Stimulated activated CD4-positive, alpha-beta T cell treated with anti-CD3 and anti-CD28 coated beads, Interleukin-1b, Interleukin-23, amount 100 ng/mL, for 48 hours (primary cell): Measurements from ENCODE around the gene BACH2.
"Not testable (repeated sequence)": the region's sequence is repeated elsewhere in the genome, so short reads cannot be mapped to it uniquely, and the experiment has no call there.

Experiments
- DNase-seq: peaks from one replicate; pipeline ENCODE4 v3.0.0-alpha.2; 2020

Gene BACH2

GRCh38 chr6:90053614-90054013 is 243.0 kb downstream of the BACH2 start:
- no peak for DNase-seq

- DNase-seq = no peak
These were observed 247.3 kb downstream of the BACH2 start for GRCh38 chr6:90049295-90049694.

DNA sequence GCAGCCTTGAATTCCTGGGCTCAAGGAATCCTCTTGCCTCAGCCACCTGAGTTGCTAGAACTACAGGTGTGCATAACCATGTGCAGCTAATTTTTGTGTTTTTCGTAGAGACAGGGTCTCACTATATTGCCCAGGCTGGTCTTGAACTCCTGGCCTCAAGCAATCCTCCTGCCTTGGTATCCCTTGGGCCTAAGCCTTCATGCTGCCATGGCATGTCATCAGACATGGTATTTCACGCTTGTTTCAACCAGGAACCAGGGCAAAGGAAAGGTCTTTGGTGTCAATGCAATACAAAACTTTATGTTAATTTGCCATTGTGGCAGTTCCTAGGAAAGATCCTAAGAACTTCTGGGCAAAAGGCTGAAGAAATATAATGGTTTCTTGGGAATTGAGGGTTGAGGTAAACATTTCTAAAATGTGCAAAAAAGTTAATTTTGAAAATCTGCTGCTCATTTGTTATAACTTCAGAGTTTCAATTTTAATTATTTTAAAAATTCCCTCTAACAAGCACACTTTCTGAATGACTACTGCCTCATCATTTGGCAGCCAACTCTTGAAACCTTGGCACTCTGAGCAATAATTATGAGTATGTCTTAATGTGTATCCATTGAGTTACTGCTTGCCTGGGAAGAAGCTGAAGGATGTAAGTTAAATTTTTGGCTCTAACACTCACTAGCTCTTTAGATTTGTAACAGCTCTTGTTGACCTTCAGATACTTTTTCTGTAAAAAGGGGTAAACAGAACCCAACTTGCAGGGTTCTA is 248.3 kb downstream of the BACH2 start:
- no peak for DNase-seq

DNA sequence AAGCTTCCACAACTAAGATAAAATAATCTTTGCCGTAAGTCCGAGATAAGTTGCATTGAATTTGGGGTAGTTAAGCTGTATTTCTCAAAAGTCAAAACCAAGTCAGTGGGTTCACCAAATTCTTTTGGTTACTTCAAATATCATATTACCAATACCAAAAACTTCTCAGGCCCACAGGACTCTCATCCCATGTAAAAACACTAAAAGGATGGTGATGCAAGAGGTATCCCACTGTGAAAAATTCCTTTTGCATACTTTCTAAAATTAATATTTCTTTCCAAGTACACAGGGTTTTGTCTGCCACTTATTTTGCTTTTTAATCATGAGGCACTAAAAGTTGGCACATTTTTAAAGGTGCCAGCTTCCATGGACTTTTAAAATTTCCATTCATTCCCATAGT is 251.1 kb downstream of the BACH2 start:
- DNase-seq = no peak

DNA sequence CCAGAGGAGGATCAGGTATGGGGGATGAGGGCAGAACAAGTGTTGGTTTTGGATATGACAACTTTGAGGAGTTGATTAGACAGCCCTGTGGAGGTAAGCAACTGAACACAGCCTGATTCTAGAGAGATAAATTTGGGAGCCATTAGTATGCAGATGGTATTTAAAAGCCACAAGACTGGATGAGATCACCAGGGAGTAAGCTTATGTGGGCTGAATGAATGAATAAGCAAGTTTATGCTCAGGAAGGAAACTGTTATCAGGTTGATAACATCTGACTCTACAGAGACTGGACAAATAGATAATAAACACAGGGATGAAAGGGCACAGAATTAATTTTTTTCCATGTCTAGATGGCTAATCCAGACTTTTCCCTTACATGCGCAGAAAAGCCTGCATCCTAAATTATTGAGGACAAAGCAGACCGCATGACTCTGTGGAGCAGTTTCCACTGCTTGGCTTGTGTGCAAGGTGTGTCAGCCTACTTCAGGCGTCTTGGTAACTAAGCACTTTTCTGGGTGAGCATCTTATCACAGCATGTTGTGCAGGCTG is 251.7 kb downstream of the BACH2 start:
- DNase-seq = no peak

DNA sequence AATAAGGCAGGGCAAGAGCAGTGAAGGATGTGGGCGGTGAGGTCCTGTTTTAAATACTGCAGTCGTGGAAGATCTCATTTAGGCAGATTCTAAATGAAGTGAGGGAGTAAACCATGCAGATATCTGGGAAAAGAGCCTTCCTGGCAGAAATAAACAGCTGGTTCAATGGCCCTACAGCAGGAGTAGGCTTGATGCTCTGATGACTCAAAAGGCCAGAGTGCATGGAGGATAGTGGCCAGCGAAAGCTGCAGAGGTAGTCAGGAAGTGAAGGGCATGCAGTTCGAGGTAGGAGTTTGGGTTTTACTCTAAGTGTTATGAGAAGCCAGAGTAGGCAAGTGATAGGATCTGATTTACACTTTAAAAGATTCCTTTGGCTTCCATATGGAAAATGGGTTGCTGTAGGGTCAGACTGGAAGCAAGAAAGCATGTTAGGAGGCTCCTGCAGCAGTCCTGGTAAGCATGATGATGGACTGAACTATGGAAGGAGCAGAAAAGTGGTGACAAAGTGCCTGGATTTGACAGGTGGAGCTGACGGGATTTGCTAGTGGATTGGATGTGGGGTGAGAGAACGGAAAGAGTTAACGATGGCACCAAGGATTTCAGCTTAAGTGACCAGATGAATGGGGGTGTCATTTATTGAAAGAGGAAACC is 252.3 kb downstream of the BACH2 start:
- DNase-seq = no peak

DNA sequence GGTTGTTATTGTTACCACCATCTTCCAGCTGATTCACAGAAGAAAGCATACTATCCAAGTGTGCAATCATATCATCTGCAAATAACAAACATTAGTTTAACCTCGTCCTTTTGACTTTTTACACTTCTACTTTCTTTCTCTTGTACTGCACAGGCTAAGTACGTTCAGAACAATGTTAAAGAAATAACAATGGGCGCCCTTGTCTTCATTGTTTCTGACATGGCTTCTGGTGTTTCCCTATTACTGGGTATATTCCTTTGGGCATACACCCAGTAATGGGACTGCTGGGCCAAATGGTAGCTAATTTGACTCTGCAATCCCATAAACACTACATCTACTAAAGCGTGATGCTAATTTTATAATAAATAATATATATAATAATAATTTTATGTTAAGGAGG is 255.7 kb downstream of the BACH2 start:
- no peak for DNase-seq

- DNase-seq = no peak
These were observed 256.7 kb downstream of the BACH2 start for GRCh38 chr6:90039911-90040310.

DNA sequence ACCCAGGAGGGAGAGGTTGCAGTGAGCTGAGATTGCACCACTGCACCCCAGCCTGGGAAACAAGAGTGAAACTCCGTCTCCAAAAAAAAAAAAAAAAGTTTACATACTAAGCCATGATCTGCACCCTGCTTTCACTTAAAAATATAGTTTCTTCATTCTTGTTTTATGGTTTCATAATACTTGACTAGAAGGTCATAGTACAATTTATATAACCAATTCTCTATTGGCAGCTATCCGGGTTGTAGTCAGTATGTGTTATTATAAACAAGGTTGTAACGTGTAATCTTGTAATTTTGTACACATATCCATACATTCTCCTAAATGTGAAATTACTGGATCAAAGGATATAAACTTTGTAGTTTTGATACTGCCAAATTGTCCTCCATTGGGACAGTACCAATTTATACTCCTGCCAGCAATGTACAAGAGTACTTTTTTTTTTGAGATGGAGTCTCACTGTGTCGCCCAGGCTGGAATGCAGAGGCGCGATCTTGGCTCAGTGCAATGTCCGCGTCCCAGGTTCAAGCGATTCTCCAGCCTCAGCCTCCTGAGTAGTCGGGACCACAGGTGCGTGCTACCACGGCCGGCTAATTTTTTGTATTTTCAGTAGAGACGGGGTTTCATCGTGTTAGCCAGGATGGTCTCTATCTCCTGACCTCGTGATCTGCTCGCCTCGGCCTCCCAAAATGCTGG is 257.5 kb downstream of the BACH2 start:
- DNase-seq = no peak

DNA sequence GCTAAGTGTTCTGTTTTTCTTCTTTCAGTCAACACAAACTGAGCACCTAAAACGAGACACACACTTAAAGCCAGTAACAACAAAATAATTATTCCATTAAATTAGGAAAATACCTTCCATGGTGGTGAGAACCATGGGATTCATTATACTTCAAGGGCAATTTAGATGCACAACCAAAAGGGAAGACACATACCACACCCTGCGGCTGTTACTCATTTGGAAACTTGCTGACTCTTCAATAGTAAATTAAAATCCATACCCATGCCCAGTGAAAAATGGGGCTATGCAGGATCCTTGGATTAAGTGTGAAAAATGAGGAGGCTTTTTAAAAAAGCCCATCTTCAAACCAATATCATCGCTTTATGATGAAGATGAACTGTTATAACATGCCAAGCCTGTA is 259.7 kb downstream of the BACH2 start:
- no peak for DNase-seq

- no peak for DNase-seq
These were observed 261.5 kb downstream of the BACH2 start for GRCh38 chr6:90035047-90035723.

- DNase-seq = no peak
These were observed 262.8 kb downstream of the BACH2 start for GRCh38 chr6:90033746-90034271.

- DNase-seq = not testable (repeated sequence)
These were observed 264.0 kb downstream of the BACH2 start for GRCh38 chr6:90032489-90033212.

- DNase-seq = no peak
These were observed 267.5 kb downstream of the BACH2 start for GRCh38 chr6:90028995-90029635.

- DNase-seq = peak; percentile 41
These were observed 268.4 kb downstream of the BACH2 start for GRCh38 chr6:90028066-90028778.

- no peak for DNase-seq
These were observed 270.4 kb downstream of the BACH2 start for GRCh38 chr6:90026216-90026615.

DNA sequence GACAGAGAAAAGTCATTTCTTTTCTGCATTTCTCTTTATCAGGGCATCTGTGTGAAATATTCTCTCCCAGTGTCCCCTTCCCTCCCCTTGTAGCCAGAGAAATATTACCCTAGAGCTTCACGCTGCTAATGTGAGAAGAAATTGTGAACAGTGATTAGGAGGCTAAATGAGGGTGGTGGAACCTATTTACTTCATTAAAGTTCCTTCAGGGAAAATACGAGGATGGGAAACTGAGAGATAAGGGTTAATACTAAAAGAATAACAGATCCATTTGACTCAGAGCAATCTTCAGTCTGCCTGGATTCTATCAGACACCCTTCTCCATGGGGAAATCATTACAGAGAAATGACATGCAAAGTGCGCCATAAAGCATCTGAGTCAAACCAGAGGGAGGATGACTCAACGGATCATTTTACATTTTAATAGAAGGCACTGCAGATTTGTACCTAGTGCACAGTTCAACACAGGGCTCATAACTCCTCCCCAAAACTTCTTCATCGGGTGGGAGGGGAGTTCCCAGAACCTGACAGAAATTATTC is 271.1 kb downstream of the BACH2 start:
- peak; percentile 71 for DNase-seq

GRCh38 chr6:90024633-90025032 is 272.0 kb downstream of the BACH2 start:
- DNase-seq = no peak

GRCh38 chr6:90021711-90022110 is 274.9 kb downstream of the BACH2 start:
- no peak for DNase-seq

DNA sequence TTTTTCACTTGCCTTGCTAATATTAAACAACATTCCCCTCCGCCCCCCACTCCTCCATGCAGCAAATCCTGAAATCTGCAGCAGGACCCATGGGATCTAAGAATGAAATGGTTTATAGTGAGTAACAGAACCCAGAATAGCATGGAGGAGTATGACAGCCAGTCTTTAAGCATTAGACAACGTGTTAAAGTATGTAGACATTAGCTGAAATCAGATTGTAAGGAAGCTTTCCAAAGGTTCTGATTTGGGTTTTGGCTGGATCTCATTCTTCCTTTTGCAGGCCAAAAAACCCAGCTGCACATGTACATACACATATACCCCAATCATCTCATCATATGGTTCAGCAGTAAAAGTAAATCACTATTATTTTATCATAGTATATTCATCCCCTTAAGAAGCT is 275.9 kb downstream of the BACH2 start:
- DNase-seq = no peak

DNA sequence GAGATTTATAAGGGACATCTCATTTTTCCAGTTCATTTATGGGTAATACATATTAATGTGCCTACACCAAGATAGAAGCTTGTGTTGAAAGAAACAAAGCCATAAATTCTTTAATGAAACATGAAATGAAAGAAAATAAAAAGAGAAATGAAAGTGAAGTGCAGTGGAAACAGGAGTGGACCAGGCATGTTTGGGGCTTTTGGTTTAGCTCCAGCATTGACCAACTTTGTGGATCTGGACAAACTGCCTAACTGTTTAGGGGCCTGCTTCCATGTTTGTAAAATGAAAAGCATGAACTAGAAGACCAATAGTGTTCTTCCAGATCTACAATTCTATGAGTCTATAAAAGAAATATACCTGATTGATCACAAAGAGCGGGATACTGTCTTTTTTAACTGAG is 277.4 kb downstream of the BACH2 start:
- no peak for DNase-seq
